ENCODE results near the gene HSD17B10.

HSD17B10 gene

DNA sequence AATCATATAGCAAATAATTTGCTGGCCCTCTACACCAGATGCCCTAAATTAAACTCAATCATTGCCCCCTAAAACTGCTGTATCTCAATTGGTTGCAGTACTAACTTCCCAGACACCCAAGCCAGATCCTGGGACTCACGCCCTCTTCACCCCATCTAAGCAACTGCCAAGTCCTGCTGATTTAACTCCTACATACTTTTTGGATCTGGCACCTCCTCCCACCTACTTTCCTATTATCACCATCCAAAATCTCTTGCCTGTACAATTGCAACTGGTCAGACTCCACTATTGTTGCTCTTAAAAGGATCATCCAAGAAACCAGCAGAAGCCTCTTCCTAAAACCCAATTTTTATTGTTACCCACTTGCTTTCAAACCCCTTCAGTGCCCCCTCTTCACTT is 4.7 kb upstream of the HSD17B10 start:
- DNase-seq (ENCODE audit: low read depth), result no peak
- TF ChIP-seq, protein P1, sequence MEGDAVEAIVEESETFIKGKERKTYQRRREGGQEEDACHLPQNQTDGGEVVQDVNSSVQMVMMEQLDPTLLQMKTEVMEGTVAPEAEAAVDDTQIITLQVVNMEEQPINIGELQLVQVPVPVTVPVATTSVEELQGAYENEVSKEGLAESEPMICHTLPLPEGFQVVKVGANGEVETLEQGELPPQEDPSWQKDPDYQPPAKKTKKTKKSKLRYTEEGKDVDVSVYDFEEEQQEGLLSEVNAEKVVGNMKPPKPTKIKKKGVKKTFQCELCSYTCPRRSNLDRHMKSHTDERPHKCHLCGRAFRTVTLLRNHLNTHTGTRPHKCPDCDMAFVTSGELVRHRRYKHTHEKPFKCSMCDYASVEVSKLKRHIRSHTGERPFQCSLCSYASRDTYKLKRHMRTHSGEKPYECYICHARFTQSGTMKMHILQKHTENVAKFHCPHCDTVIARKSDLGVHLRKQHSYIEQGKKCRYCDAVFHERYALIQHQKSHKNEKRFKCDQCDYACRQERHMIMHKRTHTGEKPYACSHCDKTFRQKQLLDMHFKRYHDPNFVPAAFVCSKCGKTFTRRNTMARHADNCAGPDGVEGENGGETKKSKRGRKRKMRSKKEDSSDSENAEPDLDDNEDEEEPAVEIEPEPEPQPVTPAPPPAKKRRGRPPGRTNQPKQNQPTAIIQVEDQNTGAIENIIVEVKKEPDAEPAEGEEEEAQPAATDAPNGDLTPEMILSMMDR (IDR thresholded peaks at IDR 0.05; ENCODE audit: control insufficient read depth, insufficient read depth, low read depth, low read length, missing control alignments), result no peak
- H3K4me3 ChIP-seq (ENCODE audit: control insufficient read depth, low read depth, low read length), result no peak overlapping the region

DNA sequence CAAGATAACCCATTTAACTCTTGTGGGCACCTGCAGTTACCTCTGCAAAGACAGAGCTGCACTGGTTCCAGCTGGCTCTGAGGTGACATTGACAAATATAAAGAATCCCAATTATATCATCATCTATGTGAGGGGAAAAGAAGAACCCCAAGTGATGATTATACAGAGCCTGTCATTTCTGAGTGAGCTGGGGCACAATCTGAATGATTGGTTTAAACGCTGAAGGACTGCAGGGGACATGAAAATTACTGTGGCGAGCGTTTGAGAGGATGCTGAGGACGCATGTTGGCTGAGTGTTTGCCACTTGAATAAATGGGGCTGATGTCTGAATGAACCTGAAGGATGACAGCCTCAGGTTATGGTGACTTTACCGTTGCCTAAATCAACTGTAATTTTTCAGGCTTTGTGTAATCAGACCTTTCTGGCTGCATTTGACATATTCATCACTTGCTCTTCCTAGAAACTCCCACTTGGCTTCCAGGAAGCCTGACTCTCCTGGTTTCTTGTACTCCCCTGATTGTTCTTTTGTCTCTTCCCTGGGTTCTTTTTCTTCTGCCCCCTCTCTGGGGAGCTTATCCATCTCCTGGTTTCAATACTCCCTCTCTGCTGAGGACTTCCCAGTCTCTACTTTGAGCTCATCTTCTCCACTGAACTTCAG is 4.1 kb upstream of the HSD17B10 start:
- TF ChIP-seq, protein P1 (IDR thresholded peaks at IDR 0.05; ENCODE audit: control insufficient read depth, insufficient read depth, low read depth, low read length, missing control alignments), result no peak
- no peak for DNase-seq (ENCODE audit: low read depth)
- H3K4me3 ChIP-seq (ENCODE audit: control insufficient read depth, low read depth, low read length), result no peak overlapping the region

DNA sequence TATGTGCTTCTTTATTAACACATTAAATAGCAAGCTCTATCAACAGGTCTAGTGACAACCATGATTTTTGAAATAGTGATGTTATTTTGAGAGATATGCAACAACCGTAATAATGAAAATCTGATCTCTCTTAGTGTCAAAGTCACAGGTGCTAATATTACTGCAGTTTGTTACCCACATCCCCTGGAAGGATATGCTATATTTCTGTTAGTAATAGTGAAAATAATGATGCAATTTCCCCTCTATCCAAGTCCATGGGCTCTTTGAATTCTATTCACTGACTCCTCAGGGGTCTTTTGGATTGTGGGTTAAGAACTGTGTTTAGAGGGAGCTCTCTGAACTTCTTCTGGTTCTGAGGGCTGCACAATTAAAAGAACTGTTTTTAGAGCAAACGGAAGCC is 3.0 kb upstream of the HSD17B10 start:
- H3K4me3 ChIP-seq (ENCODE audit: control insufficient read depth, low read depth, low read length), result no peak overlapping the region
- no peak for DNase-seq (ENCODE audit: low read depth)
- TF ChIP-seq, protein P1 (IDR thresholded peaks at IDR 0.05; ENCODE audit: control insufficient read depth, insufficient read depth, low read depth, low read length, missing control alignments), result no peak

DNA sequence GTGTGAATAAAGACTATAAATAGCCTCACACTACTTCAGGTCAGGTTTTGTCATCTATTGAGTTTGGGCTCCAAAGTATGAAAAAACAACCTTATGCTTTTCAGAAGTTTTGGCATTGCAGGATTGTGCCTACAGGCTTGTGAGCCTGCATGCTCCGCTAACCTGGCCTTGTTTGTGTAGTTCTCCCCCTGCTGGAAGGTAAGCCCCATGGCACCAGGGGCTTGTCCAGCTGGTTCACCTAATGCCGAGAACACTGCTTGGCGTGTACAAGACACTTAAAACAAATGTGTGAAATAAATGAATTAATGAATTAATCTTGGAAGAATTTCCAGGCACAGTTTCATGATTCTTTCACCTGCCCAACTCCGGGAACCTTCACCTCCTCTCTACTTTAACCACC is 1.8 kb upstream of the HSD17B10 start:
- TF ChIP-seq, protein P1 (IDR thresholded peaks at IDR 0.05; ENCODE audit: control insufficient read depth, insufficient read depth, low read depth, low read length, missing control alignments), result peak; percentile 90
- no peak for DNase-seq (ENCODE audit: low read depth)
- H3K4me3 ChIP-seq (ENCODE audit: control insufficient read depth, low read depth, low read length), result no peak overlapping the region

DNA sequence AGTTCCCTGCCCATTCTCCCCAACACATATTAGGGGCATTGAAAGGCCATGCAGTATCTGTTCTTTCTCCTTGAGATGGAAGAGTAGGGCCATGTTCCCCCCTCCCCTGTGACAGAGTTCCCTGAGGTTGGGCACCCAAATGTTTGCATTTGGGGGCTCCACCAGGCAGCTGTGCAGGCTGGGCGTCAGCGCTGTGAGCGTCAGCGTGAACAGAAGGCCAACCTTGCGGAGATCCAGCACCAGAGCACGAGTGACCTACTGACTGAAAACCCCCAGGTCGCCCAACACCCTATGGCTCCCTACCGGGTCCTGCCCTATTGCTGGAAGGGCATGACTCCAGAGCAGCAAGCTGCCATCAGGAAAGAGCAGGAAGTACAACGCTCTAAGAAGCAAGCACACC is 3.9 kb downstream of the HSD17B10 start:
- TF ChIP-seq, protein P1 (IDR thresholded peaks at IDR 0.05; ENCODE audit: control insufficient read depth, insufficient read depth, low read depth, low read length, missing control alignments), result no peak
- no peak overlapping the region for H3K4me3 ChIP-seq (ENCODE audit: control insufficient read depth, low read depth, low read length)
- no peak for DNase-seq (ENCODE audit: low read depth)

DNA sequence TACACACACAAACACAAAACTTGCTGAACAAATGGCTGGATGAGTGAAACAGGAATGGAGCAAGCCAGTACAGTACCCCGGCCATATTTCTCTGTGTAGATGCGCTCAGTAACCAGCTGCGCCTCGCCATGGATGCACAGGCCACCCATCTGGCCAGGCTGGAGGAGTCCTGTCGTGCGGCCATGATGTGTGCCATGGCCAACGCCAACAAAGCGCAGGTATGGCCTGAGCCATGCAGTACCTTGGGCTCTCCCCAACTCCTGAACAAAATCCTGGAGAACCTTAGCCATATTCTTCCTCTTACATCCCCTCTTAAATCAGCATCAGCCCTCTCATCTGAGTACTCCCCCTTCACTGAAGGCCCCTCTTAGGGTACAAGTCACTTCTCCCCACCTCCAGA is 4.4 kb downstream of the HSD17B10 start:
- no peak for DNase-seq (ENCODE audit: low read depth)
- no peak overlapping the region for H3K4me3 ChIP-seq (ENCODE audit: control insufficient read depth, low read depth, low read length)
- TF ChIP-seq, protein P1 (IDR thresholded peaks at IDR 0.05; ENCODE audit: control insufficient read depth, insufficient read depth, low read depth, low read length, missing control alignments), result no peak
